ENCODE data around the gene CYB561D1.
A peak's percentile ranks its signal among the peaks of the same experiment; 100 is the strongest.

CYB561D1 gene

GRCh38 chr1:109481646-109482045 is 12.2 kb upstream of the CYB561D1 start:
- DNase-seq (ENCODE audit: low spot score) = no peak

DNA sequence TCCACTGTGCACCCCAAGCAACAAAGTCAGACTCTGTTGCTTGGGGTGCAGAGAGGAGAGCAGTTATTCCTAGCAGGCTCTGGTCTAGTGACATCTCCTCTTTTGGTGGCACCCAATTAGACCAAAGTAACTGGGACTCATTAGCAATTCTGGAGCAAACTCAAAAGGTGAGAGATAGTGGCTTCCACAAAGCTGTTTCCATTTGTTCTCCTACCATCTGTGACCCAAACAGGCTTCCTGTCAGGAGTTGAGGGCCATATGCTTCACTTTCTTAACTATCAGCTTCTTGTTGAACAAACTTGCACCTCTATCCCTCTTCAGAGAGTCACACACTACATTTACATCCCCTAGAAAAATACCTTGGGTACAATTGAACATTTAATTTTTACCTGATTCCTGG is 11.7 kb upstream of the CYB561D1 start:
- no peak for DNase-seq (ENCODE audit: low spot score)

DNA sequence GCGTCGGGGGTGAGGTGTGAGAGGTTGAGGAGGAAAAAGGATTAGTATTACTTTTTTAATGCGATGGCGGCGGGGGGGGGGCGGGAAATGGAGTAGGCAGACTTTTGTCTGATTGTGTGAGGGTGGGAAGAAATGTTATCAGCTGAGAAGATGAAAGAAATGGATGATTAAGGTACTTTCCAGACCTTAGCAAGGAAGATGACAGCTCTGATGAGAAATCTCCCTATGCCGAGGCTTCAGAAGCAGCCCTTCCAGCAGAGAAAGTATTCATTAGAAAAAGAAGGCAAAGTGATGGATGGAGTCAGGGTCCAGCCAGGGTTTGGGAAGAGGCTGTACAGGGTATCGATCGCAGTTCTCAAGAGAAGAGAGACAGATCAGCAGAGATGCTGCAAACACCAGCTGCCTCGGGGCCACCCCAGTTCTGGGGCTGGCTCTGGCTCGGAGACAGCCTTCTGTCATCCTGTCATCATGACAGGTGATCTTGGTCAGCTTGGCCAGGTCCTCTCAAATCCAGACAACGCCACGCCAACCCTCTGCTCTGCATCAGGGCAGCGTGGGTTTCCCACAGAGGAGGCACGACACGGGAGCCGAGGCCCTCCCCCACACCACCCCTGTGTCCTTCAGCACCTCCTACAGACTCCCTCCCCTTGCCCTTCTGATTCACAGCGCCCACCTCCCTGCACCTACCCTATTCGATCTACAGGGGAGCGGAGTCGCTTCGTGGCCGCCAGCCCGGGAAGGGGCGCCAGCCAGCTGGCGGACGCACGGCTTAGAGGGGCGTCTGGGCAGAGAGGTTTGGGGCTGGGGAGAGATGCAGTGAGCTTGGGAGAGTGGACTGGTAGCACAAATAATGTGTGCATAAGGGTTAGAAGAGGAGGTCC is 10.9 kb upstream of the CYB561D1 start:
- DNase-seq (ENCODE audit: low spot score) = peak; percentile 62

DNA sequence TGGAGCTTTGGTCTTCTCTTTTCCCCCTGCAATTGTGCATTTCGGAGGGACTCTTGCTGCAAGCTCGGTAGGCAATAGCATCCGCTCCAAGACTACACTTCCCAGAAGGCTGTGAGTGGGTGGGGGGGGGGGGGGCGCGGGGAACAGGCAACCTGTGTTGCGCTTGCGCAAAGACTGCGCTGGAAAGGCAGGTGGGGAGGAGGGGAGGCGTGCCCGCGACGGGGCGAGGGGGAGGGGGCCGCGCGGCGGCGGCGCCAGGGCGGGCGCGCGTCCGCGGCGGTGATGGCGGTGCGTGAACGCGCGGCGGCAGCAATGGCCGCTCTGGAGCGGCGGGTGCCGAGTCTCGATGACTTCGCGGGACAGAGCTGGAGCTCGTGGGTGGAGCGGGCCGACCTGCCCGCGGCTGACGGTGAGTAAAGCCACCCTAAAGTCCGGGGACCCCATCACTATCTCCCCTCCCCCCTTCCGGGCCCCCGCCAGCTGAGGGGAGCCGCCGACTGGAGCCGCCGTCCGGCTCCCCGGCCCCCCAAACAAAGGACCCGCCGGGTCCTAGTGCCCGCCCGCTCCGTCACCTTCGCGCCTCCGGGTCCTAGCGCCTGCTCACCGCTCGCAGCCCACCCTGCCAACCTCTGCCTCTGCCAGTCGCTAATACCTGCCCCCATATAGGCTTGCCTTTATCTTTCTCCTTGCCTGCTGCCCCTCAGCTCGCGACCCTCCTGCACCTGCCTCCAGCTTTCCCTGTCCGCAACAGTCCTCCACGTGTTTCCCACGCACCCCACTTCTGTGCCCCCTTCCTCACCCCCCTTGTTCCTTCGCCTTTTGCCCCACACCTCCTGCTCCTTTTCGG is 10.0 kb upstream of the CYB561D1 start, which contains the start of gene ATXN7L2:
Gene ATXN7L2 (plus strand): TSS at position 234 of the 847 bp plus-strand sequence. CDS start 49 bp downstream, at position 283.
- peak; percentile 100 for DNase-seq (ENCODE audit: low spot score)

GRCh38 chr1:109484519-109484975 is 9.3 kb upstream of the CYB561D1 start:
- DNase-seq (ENCODE audit: low spot score) = no peak

GRCh38 chr1:109485001-109485400 is 8.9 kb upstream of the CYB561D1 start:
- DNase-seq (ENCODE audit: low spot score) = no peak

GRCh38 chr1:109487261-109487660 is 6.6 kb upstream of the CYB561D1 start:
- DNase-seq (ENCODE audit: low spot score) = no peak

GRCh38 chr1:109488201-109488600 is 5.7 kb upstream of the CYB561D1 start:
- DNase-seq (ENCODE audit: low spot score) = no peak

- DNase-seq (ENCODE audit: low spot score) = no peak
These were observed 5.2 kb upstream of the CYB561D1 start for GRCh38 chr1:109488696-109489095.

- DNase-seq (ENCODE audit: low spot score) = peak; percentile 74
These were observed 3.6 kb upstream of the CYB561D1 start for GRCh38 chr1:109490029-109490933.

- DNase-seq (ENCODE audit: low spot score) = no peak
These were observed 3.0 kb upstream of the CYB561D1 start for GRCh38 chr1:109490934-109491302.

- no peak for DNase-seq (ENCODE audit: low spot score)
These were observed 2.5 kb upstream of the CYB561D1 start for GRCh38 chr1:109491372-109491771.

DNA sequence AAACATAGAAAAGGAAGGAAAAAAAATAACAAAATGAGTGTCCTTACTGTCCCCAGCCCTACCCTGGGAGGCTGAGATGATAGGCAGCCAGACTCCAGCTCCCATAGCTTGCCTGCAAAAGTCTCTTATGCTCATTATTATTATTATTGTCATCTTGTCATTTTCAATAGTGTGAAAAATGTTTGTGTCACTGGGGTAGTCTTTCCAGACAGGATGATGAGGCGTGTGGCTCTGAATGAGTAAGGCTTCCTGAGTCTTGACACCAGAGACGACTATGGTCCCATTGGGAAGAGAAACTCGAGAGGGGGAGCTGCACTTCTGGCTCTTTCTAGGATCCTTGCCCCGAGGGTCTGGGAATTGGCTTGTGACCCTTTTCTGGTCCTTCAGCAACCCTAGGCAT is 1.1 kb upstream of the CYB561D1 start:
- DNase-seq (ENCODE audit: low spot score) = no peak

GRCh38 chr1:109493227-109493626 is 667 bp upstream of the CYB561D1 start:
- DNase-seq (ENCODE audit: low spot score) = no peak

- DNase-seq (ENCODE audit: low spot score) = no peak
These were observed 1.8 kb downstream of the CYB561D1 start for GRCh38 chr1:109495738-109496137.

- DNase-seq (ENCODE audit: low spot score) = no peak
These were observed 3.7 kb downstream of the CYB561D1 start for GRCh38 chr1:109497449-109498160.

GRCh38 chr1:109498161-109498801 is 4.4 kb downstream of the CYB561D1 start:
- DNase-seq (ENCODE audit: low spot score) = no peak

DNA sequence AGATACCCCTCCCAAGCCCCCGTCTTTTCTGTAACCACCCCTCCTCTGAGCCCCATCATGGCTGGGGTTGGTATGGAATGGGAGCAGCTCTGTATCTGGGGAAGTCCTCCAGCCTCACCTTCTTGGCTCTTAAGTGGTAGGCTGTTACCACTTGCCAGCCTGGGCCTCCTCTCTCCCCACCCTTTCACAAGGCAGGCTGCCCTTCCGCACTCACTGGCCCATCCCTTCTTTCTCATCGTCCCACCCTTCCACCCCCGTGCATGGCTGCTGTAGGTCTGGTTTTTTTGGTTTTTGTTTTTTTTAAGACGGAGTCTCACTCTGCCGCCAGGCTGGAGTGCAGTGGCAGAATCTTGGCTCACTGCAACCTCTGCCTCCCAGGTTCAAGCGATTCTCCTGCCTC is 5.2 kb downstream of the CYB561D1 start:
- DNase-seq (ENCODE audit: low spot score) = no peak

GRCh38 chr1:109499661-109500536 is 6.0 kb downstream of the CYB561D1 start:
- no peak for DNase-seq (ENCODE audit: low spot score)

DNA sequence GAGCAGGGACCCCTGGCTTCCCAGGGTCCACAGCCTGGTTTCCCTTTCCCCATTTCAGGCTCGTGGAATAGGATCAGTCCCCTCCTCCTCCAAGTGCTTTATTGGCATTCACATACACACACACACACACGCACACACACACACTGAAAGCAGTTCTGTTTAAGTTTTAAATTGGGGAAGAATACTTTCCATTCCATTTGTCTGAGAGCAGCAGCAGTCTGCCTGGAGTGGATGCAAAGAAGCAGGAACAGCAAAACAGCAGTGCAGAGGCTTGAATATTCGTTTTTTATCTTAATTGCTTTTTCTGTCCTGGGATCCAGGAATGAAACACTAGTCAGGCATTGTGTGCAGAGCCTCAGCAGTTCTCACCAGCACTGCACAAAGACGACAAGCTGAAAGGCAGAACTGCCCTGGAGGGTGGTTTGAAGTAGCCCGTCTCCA is 7.1 kb downstream of the CYB561D1 start:
- DNase-seq (ENCODE audit: low spot score) = no peak

Data from germinal center (tissue), 1 donor.